ACHN (cell line): ENCODE results near the gene GRIN3A.
"Not testable (repeated sequence)": the region's sequence is repeated elsewhere in the genome, so short reads cannot be mapped to it uniquely, and the experiment has no call there.

Experiments
- DNase-seq: peaks from one replicate; pipeline ENCODE4 v3.0.0-alpha.2; 2015
- in situ Hi-C: cut with HindIII; loops from 2 replicates; pipeline ENCODE4 v1.10.0; 2017; ENCODE audit warnings: low sequenced_read_pairs, low pct_ligation_motif_present, low pct_unique_long_range_greater_than_20kb

GRIN3A gene

GRCh38 chr9:101591787-101592446 is 146.5 kb downstream of the GRIN3A start:
- in situ Hi-C loops: no loop called here
- DNase-seq: no peak

GRCh38 chr9:101590901-101591300 is 147.5 kb downstream of the GRIN3A start:
- DNase-seq: no peak
- in situ Hi-C loops: no loop called here

GRCh38 chr9:101590074-101590473 is 148.4 kb downstream of the GRIN3A start:
- DNase-seq, in situ Hi-C loops: not testable (repeated sequence)

GRCh38 chr9:101587332-101588043 is 151.0 kb downstream of the GRIN3A start:
- no peak for DNase-seq
- in situ Hi-C loops: no loop called here

GRCh38 chr9:101586651-101587050 is 151.8 kb downstream of the GRIN3A start:
- in situ Hi-C loops: no loop called here
- DNase-seq: no peak

- no peak for DNase-seq
- in situ Hi-C loops: no loop called here
These were observed 152.7 kb downstream of the GRIN3A start for GRCh38 chr9:101585740-101586139.

GRCh38 chr9:101582553-101582952 is 155.9 kb downstream of the GRIN3A start:
- in situ Hi-C loops: no loop called here
- no peak for DNase-seq

- DNase-seq: no peak
- in situ Hi-C loops: no loop called here
These were observed 158.5 kb downstream of the GRIN3A start for GRCh38 chr9:101579711-101580545.

GRCh38 chr9:101578378-101578777 is 160.1 kb downstream of the GRIN3A start:
- no peak for DNase-seq
- in situ Hi-C loops: no loop called here

GRCh38 chr9:101574731-101575333 is 163.6 kb downstream of the GRIN3A start:
- in situ Hi-C loops: no loop called here
- no peak for DNase-seq

- in situ Hi-C loops: no loop called here
These were observed 166.1 kb downstream of the GRIN3A start for GRCh38 chr9:101572316-101572715.

GRCh38 chr9:101571114-101571513 is 167.3 kb downstream of the GRIN3A start:
- in situ Hi-C loops: no loop called here
- DNase-seq: no peak

More at GRCh38 chr9:101572316-101572715, 166.1 kb downstream of the GRIN3A start:
- DNase-seq: no peak

GRCh38 chr9:101569741-101570501 is 168.5 kb downstream of the GRIN3A start:
- in situ Hi-C loops: no loop called here
- DNase-seq: no peak

- DNase-seq: no peak
- in situ Hi-C loops: no loop called here
These were observed 170.6 kb downstream of the GRIN3A start for GRCh38 chr9:101567725-101568350.

GRCh38 chr9:101566904-101567724 is 171.3 kb downstream of the GRIN3A start:
- peak; percentile 49 for DNase-seq
- in situ Hi-C loops: no loop called here

GRCh38 chr9:101564252-101564651 is 174.2 kb downstream of the GRIN3A start:
- in situ Hi-C loops: no loop called here
- no peak for DNase-seq

- in situ Hi-C loops: no loop called here
- DNase-seq: no peak
These were observed 175.5 kb downstream of the GRIN3A start for GRCh38 chr9:101562966-101563365.
